K562 (cell line): ENCODE results near the gene B9D2. TPM values are rescaled to one million over a fixed set of nuclear protein-coding genes. Genes with fewer than 3 reads are reported as not detected.

Source experiments
- BACH1 ChIP-seq: fragments of 200-800 bp; sonication (Bioruptor generic); IDR thresholded peaks from 2 replicates; pipeline ENCODE4 v1.6.1; 2016; ENCODE audit warnings: missing genetic modification characterization, missing compliant biosample characterization
- CBX3 ChIP-seq, 2 experiments: IDR thresholded peaks; 1 replicate in 1 of 2; 2 replicates in 1 of 2; pipeline ENCODE4 v1.6.1; 2012; ENCODE audit warnings: inconsistent platforms in 2 of 2, low read length in 2 of 2, borderline replicate concordance in 1 of 2, control low read depth in 1 of 2
- E2F3 ChIP-seq: fragments of 250-450 bp; sonication (Bioruptor Pico); IDR thresholded peaks from 2 replicates; pipeline ENCODE4 v1.4.0; 2020; ENCODE audit warnings: mild to moderate bottlenecking
- GTF2F1 ChIP-seq: IDR thresholded peaks from 2 replicates; pipeline ENCODE4 v1.6.1; 2011; ENCODE audit warnings: low read depth, low read length, improper control_type of control experiment
- HINFP ChIP-seq: fragments of 450-650 bp; conservative IDR thresholded peaks from 2 replicates; pipeline ENCODE4 v1.6.1; 2016; ENCODE audit warnings: missing genetic modification characterization, low read depth, mild to moderate bottlenecking, control low read depth, missing compliant biosample characterization
- HNRNPL ChIP-seq: fragments of 200-400 bp; formaldehyde crosslinking; IDR thresholded peaks from 2 replicates; pipeline ENCODE4 v1.6.1; 2017; ENCODE audit warnings: low read depth, mild to moderate bottlenecking, low read length
- ILK ChIP-seq: fragments of 450-650 bp; IDR thresholded peaks from 2 replicates; pipeline ENCODE4 v1.6.1; 2016; ENCODE audit warnings: missing genetic modification characterization, low read depth, mild to moderate bottlenecking, missing compliant biosample characterization, moderate library complexity, borderline replicate concordance
- IRF1 ChIP-seq: sonication (generic); formaldehyde crosslinking; IDR thresholded peaks from 2 replicates; pipeline ENCODE4 v1.8.0; 2022; ENCODE audit warnings: missing genetic modification reagents, mild to moderate bottlenecking, borderline replicate concordance
- MBD1 ChIP-seq: fragments of 250-450 bp; sonication (Bioruptor Pico); IDR thresholded peaks from 2 replicates; pipeline ENCODE4 v1.8.0; 2022; ENCODE audit warnings: inconsistent platforms
- NCOR1 ChIP-seq: fragments of 450-650 bp; IDR thresholded peaks from 2 replicates; pipeline ENCODE4 v1.6.1; 2016; ENCODE audit warnings: mild to moderate bottlenecking, moderate library complexity
- NR2C1 ChIP-seq, 2 experiments: fragments of 450-650 bp; IDR thresholded peaks; 2 replicates each; pipeline ENCODE4 v1.6.1; 2017; ENCODE audit warnings: mild to moderate bottlenecking in 2 of 2, antibody characterized with exemption in 1 of 2, inconsistent platforms in 1 of 2, missing compliant biosample characterization in 1 of 2, missing genetic modification characterization in 1 of 2
- PRDM10 ChIP-seq: fragments of 450-650 bp; IDR thresholded peaks from 2 replicates; pipeline ENCODE4 v1.6.1; 2018; ENCODE audit not compliant: partially characterized antibody
- PTTG1 ChIP-seq: fragments of 450-650 bp; IDR thresholded peaks from 2 replicates; pipeline ENCODE4 v1.6.1; 2016; ENCODE audit warnings: low read depth, mild to moderate bottlenecking, missing genetic modification characterization, missing compliant biosample characterization
- RBM25 ChIP-seq: fragments of 200-400 bp; formaldehyde crosslinking; IDR thresholded peaks from 2 replicates; pipeline ENCODE4 v1.6.1; 2018; ENCODE audit warnings: low read length, low read depth, moderate library complexity; ENCODE audit not compliant: severe bottlenecking
- SIN3B ChIP-seq: fragments of 450-650 bp; IDR thresholded peaks from 2 replicates; pipeline ENCODE4 v1.6.1; 2017; ENCODE audit warnings: low read depth, mild to moderate bottlenecking, moderate library complexity
- polyA plus RNA-seq, 8 experiments: library from polyadenylated mRNA; depleted of rRNA in 4 of 8; stranded (reverse) in 5 of 8; unstranded in 3 of 8; fragments of >200 nt; fragmentation: Nextera tagmentation in 2 of 8; fragmentation: Illumina TruSeq in 1 of 8; extraction: Ambion mirVana in 2 of 8; extraction: Trizol in 1 of 8; gene quantifications; 2 replicates each; pipeline versions ENCODE4 v1.2.1 to v1.2.3, GENCODE V29; 2011 to 2014; ENCODE audit warnings: inconsistent platforms in 1 of 8, missing spikeins in 1 of 8
- total RNA-seq, 7 experiments: library from RNA; depleted of rRNA in 6 of 7; stranded (reverse); fragments of >200 nt in 6 of 7; fragmentation: Illumina TruSeq in 2 of 7; extraction: Trizol in 2 of 7; gene quantifications; 2 replicates each; pipeline versions ENCODE4 v1.2.1 to v1.2.3, GENCODE V29; 2011 to 2021; ENCODE audit warnings: low replicate concordance in 1 of 7
- TF ChIP-seq, protein P1 (sequence below): sonication (generic); formaldehyde crosslinking; IDR thresholded peaks from 2 replicates; pipeline ENCODE4 v1.8.1; 2022; ENCODE audit warnings: missing genetic modification reagents

B9D2 gene
- total and polyA plus RNA-seq, 9 of the 15 experiments (the other 6 are each of a cell fraction or from before 2014, with no cell fraction given) = 0.83 to 6.9 (median 2.8) TPM

- peak; percentile 92 for TF ChIP-seq HINFP (tag)
- TF ChIP-seq, protein P1, sequence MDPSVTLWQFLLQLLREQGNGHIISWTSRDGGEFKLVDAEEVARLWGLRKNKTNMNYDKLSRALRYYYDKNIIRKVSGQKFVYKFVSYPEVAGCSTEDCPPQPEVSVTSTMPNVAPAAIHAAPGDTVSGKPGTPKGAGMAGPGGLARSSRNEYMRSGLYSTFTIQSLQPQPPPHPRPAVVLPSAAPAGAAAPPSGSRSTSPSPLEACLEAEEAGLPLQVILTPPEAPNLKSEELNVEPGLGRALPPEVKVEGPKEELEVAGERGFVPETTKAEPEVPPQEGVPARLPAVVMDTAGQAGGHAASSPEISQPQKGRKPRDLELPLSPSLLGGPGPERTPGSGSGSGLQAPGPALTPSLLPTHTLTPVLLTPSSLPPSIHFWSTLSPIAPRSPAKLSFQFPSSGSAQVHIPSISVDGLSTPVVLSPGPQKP = no peak
- no peak for TF ChIP-seq IRF1
- TF ChIP-seq PTTG1 (tag) = no peak
- TF ChIP-seq E2F3 (CRISPR knock-in tag) = no peak
- TF ChIP-seq MBD1 = no peak
- no peak for TF ChIP-seq CBX3 (IDR thresholded peaks at IDR 0.05; ENCODE audit: borderline replicate concordance in 1 of 2, low read length in 2 of 2)
- TF ChIP-seq RBM25 = peak; percentile 48
- TF ChIP-seq SIN3B = no peak
- no peak for TF ChIP-seq HNRNPL
- TF ChIP-seq NR2C1 (IDR thresholded peaks at IDR 0.05) = peak; percentile 81
- TF ChIP-seq NR2C1 (tag; IDR thresholded peaks at IDR 0.05) = 0 out of 2 replicates have a peak, but pooled peaks have one; percentile 29
- TF ChIP-seq PRDM10 = peak; percentile 14
- TF ChIP-seq ILK (tag) = no peak
- TF ChIP-seq GTF2F1 = no peak
- no peak for TF ChIP-seq NCOR1
- no peak for TF ChIP-seq BACH1 (tag)
These were observed at the start of gene B9D2 (continued) for GRCh38 chr19:41363753-41364523.
